H9 (cell line): ENCODE measurements around the gene SLC16A11. TPM values are rescaled to one million over a fixed set of nuclear protein-coding genes. Genes with fewer than 3 reads are reported as not detected.

Experiments
- DNase-seq: peaks from one replicate; pipeline ENCODE4 v3.0.0-alpha.2; 2017
- H2AFZ ChIP-seq: one replicate; pipeline ENCODE4 v1.6.1; 2013; ENCODE audit warnings: mild to moderate bottlenecking, low read length, control low read depth, moderate library complexity
- H2AK5ac ChIP-seq: 2 replicates; pipeline ENCODE4 v1.6.1; 2013; ENCODE audit warnings: low read length, control low read depth, mixed read lengths; ENCODE audit not compliant: insufficient read length
- H2BK120ac ChIP-seq: one replicate; pipeline ENCODE4 v1.6.1; 2013; ENCODE audit warnings: low read depth, mild to moderate bottlenecking, low read length, control low read depth, inconsistent platforms; ENCODE audit not compliant: poor library complexity, severe bottlenecking
- H2BK12ac ChIP-seq: 2 replicates; pipeline ENCODE4 v1.6.1; 2013; ENCODE audit warnings: low read length, control low read depth, mixed read lengths, low read depth; ENCODE audit not compliant: insufficient read length
- H2BK15ac ChIP-seq: 2 replicates; pipeline ENCODE4 v1.6.1; 2013; ENCODE audit warnings: low read depth, low read length, control low read depth
- H2BK20ac ChIP-seq: one replicate; pipeline ENCODE4 v1.6.1; 2013; ENCODE audit warnings: low read depth, mild to moderate bottlenecking, low read length, control low read depth, inconsistent platforms; ENCODE audit not compliant: poor library complexity, severe bottlenecking
- H2BK5ac ChIP-seq: 2 replicates; pipeline ENCODE4 v1.6.1; 2013; ENCODE audit warnings: low read length, control low read depth, mixed read lengths; ENCODE audit not compliant: insufficient read length
- H3K14ac ChIP-seq: 2 replicates; pipeline ENCODE4 v1.6.1; 2013; ENCODE audit warnings: low read length, control low read depth; ENCODE audit not compliant: insufficient read depth
- H3K18ac ChIP-seq: 2 replicates; pipeline ENCODE4 v1.6.1; 2013; ENCODE audit warnings: low read depth, mild to moderate bottlenecking, mixed read lengths, low read length, control low read depth; ENCODE audit not compliant: insufficient read length
- H3K23ac ChIP-seq: 2 replicates; pipeline ENCODE4 v1.6.1; 2013; ENCODE audit warnings: low read length, control low read depth, mixed read lengths, low read depth; ENCODE audit not compliant: insufficient read length
- H3K23me2 ChIP-seq: 2 replicates; pipeline ENCODE4 v1.6.1; 2013; ENCODE audit warnings: low read depth, mild to moderate bottlenecking, mixed read lengths, low read length, control low read depth; ENCODE audit not compliant: insufficient read length, poor library complexity, severe bottlenecking
- H3K27ac ChIP-seq: 2 replicates; pipeline ENCODE4 v1.5.1; 2013; ENCODE audit warnings: low read length, control low read depth, mixed read lengths, low read depth; ENCODE audit not compliant: insufficient read length
- H3K27me3 ChIP-seq: 2 replicates; pipeline ENCODE4 v1.6.1; 2013; ENCODE audit warnings: low read length, control low read depth, inconsistent platforms; ENCODE audit not compliant: insufficient read depth
- H3K4ac ChIP-seq: 2 replicates; pipeline ENCODE4 v1.6.1; 2013; ENCODE audit warnings: low read depth, mild to moderate bottlenecking, control low read depth, inconsistent platforms, low read length, moderate library complexity
- H3K4me1 ChIP-seq: 2 replicates; pipeline ENCODE4 v1.6.1; 2013; ENCODE audit warnings: low read length, control low read depth, inconsistent platforms; ENCODE audit not compliant: insufficient read depth
- H3K4me2 ChIP-seq: 2 replicates; pipeline ENCODE4 v1.6.1; 2013; ENCODE audit warnings: low read length, control low read depth, mixed read lengths; ENCODE audit not compliant: insufficient read length, insufficient read depth
- H3K56ac ChIP-seq: 2 replicates; pipeline ENCODE4 v1.6.1; 2013; ENCODE audit warnings: low read depth, mild to moderate bottlenecking, mixed read lengths, low read length, control low read depth; ENCODE audit not compliant: insufficient read length
- H3K79me1 ChIP-seq: 2 replicates; pipeline ENCODE4 v1.6.1; 2013; ENCODE audit warnings: low read depth, mild to moderate bottlenecking, moderate library complexity, low read length, control low read depth, inconsistent platforms; ENCODE audit not compliant: insufficient read depth, poor library complexity, severe bottlenecking
- H3K79me2 ChIP-seq: 2 replicates; pipeline ENCODE4 v1.6.1; 2013; ENCODE audit warnings: low read length, control low read depth, inconsistent platforms; ENCODE audit not compliant: insufficient read depth
- H3K9ac ChIP-seq: 2 replicates; pipeline ENCODE4 v1.6.1; 2013; ENCODE audit warnings: low read length, control low read depth, mixed read lengths; ENCODE audit not compliant: insufficient read length; ENCODE audit errors: extremely low read depth
- H3K9me3 ChIP-seq: one replicate; pipeline ENCODE4 v1.6.1; 2013; ENCODE audit warnings: low read depth, low read length, inconsistent platforms; ENCODE audit not compliant: control insufficient read depth
- H3T11ph ChIP-seq: one replicate; pipeline ENCODE4 v1.6.1; 2013; ENCODE audit warnings: mild to moderate bottlenecking, low read length, control low read depth, inconsistent platforms
- H4K20me1 ChIP-seq: one replicate; pipeline ENCODE4 v1.6.1; 2013; ENCODE audit not compliant: control insufficient read depth, insufficient read length, insufficient read depth
- H4K5ac ChIP-seq: 2 replicates; pipeline ENCODE4 v1.6.1; 2013; ENCODE audit warnings: low read depth, mild to moderate bottlenecking, mixed read lengths, low read length, control low read depth; ENCODE audit not compliant: insufficient read length
- H4K8ac ChIP-seq: replicated peaks from 2 replicates; pipeline ENCODE4 v1.6.1; 2013; ENCODE audit warnings: low read length, control low read depth, mixed read lengths, low read depth; ENCODE audit not compliant: insufficient read length
- H4K91ac ChIP-seq: 2 replicates; pipeline ENCODE4 v1.6.1; 2013; ENCODE audit warnings: low read depth, mild to moderate bottlenecking, moderate library complexity, mixed read lengths, low read length, control low read depth; ENCODE audit not compliant: insufficient read length
- H3K27ac Mint-ChIP-seq, 3 experiments: 2 replicates in 2 of 3; 3 replicates in 1 of 3; pipeline ENCODE4 v1.8.0; 2020 to 2021; ENCODE audit warnings: mixed read lengths in 3 of 3, mild to moderate bottlenecking in 1 of 3, moderate library complexity in 1 of 3
- H3K27me3 Mint-ChIP-seq: 2 replicates; pipeline ENCODE4 v1.8.0; 2021; ENCODE audit warnings: low read depth, mild to moderate bottlenecking, moderate library complexity, mixed read lengths
- H3K36me3 Mint-ChIP-seq, 3 experiments: 2 replicates in 2 of 3; 3 replicates in 1 of 3; pipeline ENCODE4 v1.8.0; 2020 to 2021; ENCODE audit warnings: low read depth in 3 of 3, mixed read lengths in 3 of 3; ENCODE audit not compliant: insufficient read depth in 1 of 3
- H3K4me1 Mint-ChIP-seq, 2 experiments: 2 replicates each; pipeline ENCODE4 v1.8.0; 2020; ENCODE audit warnings: mixed read lengths in 2 of 2
- H3K4me3 Mint-ChIP-seq, 2 experiments: 2 replicates in 1 of 2; 3 replicates in 1 of 2; pipeline ENCODE4 v1.8.0; 2020 to 2021; ENCODE audit warnings: mild to moderate bottlenecking in 2 of 2, mixed read lengths in 2 of 2, moderate library complexity in 1 of 2
- H3K9me3 Mint-ChIP-seq, 2 experiments: 2 replicates in 1 of 2; 3 replicates in 1 of 2; pipeline ENCODE4 v1.8.0; 2020; ENCODE audit warnings: mild to moderate bottlenecking in 2 of 2, mixed read lengths in 2 of 2, moderate library complexity in 1 of 2
- WGBS: extraction: QIAGEN DNeasy Blood & Tissue Kit; methylation state at CpG from one replicate; pipeline ENCODE4 v1.1.7; 2013; ENCODE audit warnings: missing lambda C conversion rate, low lambda C conversion rate, mixed read lengths; ENCODE audit not compliant: insufficient read length; ENCODE audit errors: extremely low coverage; 5-methylcytosine and 5-hydroxymethylcytosine counted together
- total RNA-seq: library from RNA; stranded (reverse); gene quantifications from 2 replicates; pipeline ENCODE4 v1.2.1, GENCODE V29; 2021
- TF ChIP-seq, protein P1 (sequence below): fragments of 200-600 bp; sonication (generic); conservative IDR thresholded peaks from 3 replicates; pipeline ENCODE4 v1.8.0; 2021; ENCODE audit warnings: antibody characterized with exemption, mild to moderate bottlenecking

Gene SLC16A11
- total RNA-seq, 1 experiment from 2014 or later, result 0.13 TPM

DNA sequence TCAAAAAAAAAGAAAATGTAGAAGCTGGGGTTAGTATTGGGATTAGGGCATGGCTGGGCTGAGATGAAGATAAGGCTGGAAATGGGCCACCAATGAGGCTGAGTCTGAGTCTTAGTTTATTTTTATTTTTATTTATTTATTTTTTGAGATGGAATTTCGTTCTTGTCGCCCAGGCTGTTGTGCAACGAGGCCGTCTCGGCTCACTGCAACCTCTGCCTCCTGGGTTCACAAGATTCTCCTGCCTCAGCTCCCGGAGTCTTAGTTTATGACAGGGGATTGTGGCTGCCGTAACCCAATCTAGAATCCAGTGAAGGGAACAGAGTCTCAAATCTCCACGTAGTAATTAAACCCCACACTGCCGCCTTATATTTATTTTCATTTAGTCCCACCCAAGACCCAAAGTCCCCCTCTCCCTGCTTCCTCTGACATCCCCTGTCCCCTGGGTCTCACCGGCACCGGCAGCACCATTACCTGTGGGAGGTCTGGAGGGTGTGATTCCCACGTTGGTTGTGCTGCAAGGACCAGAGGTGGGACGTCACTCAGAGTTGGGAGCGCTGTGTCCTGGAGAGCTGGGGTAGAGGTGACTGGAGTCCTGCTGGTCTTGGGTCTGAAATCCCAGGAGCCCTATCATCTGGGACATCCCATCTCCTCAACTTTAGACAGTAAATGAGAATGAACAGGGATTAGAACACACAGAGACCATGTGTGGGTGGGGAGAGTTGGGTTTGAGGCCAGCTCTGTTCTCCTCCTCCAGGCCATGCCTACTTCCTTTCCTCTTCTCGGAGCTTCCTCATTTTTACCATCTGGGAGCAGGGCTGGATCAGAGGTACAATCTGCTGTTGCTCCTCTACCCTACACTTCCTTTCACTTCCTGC, 35.9 kb upstream of the SLC16A11 start, which contains the start of gene CLEC10A:
TSS of gene CLEC10A (minus strand) at position 671 of the 875 bp plus-strand sequence. CDS start 1,439 bp downstream, outside the sequence.
- Mint-ChIP-seq H3K9me3 (peaks cover 0 to 6% of the 10 kb centered on the region in 2 experiments; a peak in 1 of 5 replicates), H3K27ac (no peak within 1 kb of the TSS; a peak in 1 of 7 replicates), H3K4me1 (0 out of 4 replicates have a peak, but pooled peaks cover 0 to 2% of the 10 kb centered on the region in 2 experiments), H3K27me3 (peaks cover 16% of the 10 kb centered on the region), H3K36me3 (no peaks in the 10 kb centered on the region), H3K4me3 (no peak within 1 kb of the TSS; a peak in 1 of 5 replicates)
- no peaks in the 10 kb centered on the region for H3K79me1 ChIP-seq
- no peak within 1 kb of the TSS for H3K23ac ChIP-seq
- no peak within 1 kb of the TSS for H4K5ac ChIP-seq
- H3K79me2 ChIP-seq, result no peaks in the 10 kb centered on the region
- no peak within 1 kb of the TSS for H3K9ac ChIP-seq
- H2AFZ ChIP-seq, result no peak within 1 kb of the TSS
- no peak within 1 kb of the TSS for H2BK120ac ChIP-seq
- H3K56ac ChIP-seq, result no peak within 1 kb of the TSS
- WGBS, result no CpG with 5 or more reads among the region's 15 CpGs
- TF ChIP-seq, protein P1, sequence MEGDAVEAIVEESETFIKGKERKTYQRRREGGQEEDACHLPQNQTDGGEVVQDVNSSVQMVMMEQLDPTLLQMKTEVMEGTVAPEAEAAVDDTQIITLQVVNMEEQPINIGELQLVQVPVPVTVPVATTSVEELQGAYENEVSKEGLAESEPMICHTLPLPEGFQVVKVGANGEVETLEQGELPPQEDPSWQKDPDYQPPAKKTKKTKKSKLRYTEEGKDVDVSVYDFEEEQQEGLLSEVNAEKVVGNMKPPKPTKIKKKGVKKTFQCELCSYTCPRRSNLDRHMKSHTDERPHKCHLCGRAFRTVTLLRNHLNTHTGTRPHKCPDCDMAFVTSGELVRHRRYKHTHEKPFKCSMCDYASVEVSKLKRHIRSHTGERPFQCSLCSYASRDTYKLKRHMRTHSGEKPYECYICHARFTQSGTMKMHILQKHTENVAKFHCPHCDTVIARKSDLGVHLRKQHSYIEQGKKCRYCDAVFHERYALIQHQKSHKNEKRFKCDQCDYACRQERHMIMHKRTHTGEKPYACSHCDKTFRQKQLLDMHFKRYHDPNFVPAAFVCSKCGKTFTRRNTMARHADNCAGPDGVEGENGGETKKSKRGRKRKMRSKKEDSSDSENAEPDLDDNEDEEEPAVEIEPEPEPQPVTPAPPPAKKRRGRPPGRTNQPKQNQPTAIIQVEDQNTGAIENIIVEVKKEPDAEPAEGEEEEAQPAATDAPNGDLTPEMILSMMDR, result no peak
- no peak within 1 kb of the TSS for H3K14ac ChIP-seq
- no peak within 1 kb of the TSS for H3K4me2 ChIP-seq
- H2BK15ac ChIP-seq, result no peak within 1 kb of the TSS
- H2AK5ac ChIP-seq, result no peak within 1 kb of the TSS
- H4K20me1 ChIP-seq, result no peaks in the 10 kb centered on the region
- H3K27me3 ChIP-seq, result no peaks in the 10 kb centered on the region; the same call in 1 of the 2 replicates
- H3K4ac ChIP-seq, result no peak within 1 kb of the TSS
- H3K27ac ChIP-seq, result no peak within 1 kb of the TSS
- H3K9me3 ChIP-seq, result no peaks in the 10 kb centered on the region
- H4K8ac ChIP-seq, result no peak within 1 kb of the TSS
- H3T11ph ChIP-seq, result no peak within 1 kb of the TSS
- no peaks in the 10 kb centered on the region for H3K4me1 ChIP-seq
- H2BK5ac ChIP-seq, result no peak within 1 kb of the TSS
- H2BK20ac ChIP-seq, result no peak within 1 kb of the TSS
- H4K91ac ChIP-seq, result no peak within 1 kb of the TSS
- no peak for DNase-seq
- no peak within 1 kb of the TSS for H3K18ac ChIP-seq
- no peaks in the 10 kb centered on the region for H3K23me2 ChIP-seq
- no peak within 1 kb of the TSS for H2BK12ac ChIP-seq
